ENCODE measurements around the gene KISS1R.

The KISS1R gene

GRCh38 chr19:938233-938923 is 21.2 kb downstream of the KISS1R start:
- H3K4me3 ChIP-seq (ENCODE audit: low read depth, low read length), result no peak overlapping the region
- TF ChIP-seq CTCF (IDR thresholded peaks at IDR 0.05; ENCODE audit: low read depth, low read length), result no peak

- TF ChIP-seq CTCF (IDR thresholded peaks at IDR 0.05; ENCODE audit: low read depth, low read length), result no peak
- no peak overlapping the region for H3K4me3 ChIP-seq (ENCODE audit: low read depth, low read length)
These were observed 22.3 kb downstream of the KISS1R start for GRCh38 chr19:939439-939838.

DNA sequence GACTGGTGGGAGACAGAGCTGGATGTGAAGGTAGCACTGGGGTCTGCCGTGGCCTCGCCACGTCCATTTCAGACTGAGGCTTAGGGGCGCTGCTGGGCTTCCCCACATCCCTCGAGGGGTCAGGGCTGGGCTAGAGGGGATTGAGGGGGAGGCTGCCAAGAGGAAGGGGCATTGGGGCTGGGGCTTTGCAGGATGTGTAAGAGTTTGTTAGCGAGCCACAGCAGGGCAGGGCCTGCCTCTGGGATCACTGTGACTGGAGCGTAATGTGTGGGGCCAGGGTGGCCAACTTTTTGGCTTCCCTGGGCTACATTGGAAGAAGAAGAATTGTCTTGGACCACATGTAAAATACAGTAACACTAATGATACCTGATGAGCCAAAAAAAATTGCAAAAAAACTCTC is 22.8 kb downstream of the KISS1R start:
- H3K4me3 ChIP-seq (ENCODE audit: low read depth, low read length), result no peak overlapping the region; the same call in 1 of the 2 replicates
- TF ChIP-seq CTCF (IDR thresholded peaks at IDR 0.05; ENCODE audit: low read depth, low read length), result no peak

GRCh38 chr19:940591-941291 is 23.6 kb downstream of the KISS1R start:
- H3K4me3 ChIP-seq (ENCODE audit: low read depth, low read length), result peak overlapping the region; percentile 33
- TF ChIP-seq CTCF (IDR thresholded peaks at IDR 0.05; ENCODE audit: low read depth, low read length), result no peak

DNA sequence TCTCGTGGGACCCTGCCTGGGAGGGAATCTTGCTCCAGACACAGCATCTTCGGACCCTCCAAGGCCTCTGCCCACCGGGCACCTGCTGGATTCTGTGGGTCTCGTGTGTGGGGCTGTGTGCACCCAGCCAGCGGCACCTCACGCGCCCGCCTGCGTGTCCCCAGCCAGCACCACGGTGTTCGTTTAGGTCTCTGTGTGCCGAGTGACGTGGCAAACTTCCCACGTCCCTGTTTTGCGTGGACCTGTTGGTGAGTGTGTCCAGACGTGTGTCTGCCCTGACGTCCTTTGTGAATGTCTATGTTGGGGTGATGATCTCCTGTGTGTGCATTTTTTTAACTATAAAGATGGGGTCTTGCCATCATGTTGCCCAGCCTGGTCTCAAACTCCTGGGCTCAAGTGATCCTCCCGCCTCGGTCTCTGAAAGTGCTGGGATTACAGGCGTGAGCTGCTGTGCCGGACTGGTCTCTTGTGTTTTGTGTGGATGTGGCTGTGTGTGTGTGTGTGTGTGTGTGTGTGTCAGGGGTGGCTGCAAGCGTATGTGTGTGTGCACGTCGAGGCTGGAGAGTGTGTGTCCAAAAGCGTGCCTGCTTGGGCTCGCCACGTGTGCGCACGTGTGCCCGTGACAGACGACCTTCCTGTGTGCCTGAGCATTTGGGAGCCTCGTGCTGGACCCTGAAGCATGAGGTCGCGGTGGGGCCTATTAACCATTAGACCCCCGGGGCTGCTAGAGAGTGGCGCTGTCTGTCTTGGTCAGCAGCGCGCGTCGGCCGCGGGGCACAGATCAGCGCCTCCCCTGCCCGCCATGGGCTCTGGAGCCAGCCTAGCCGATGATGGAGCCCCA is 24.4 kb downstream of the KISS1R start:
- TF ChIP-seq CTCF (IDR thresholded peaks at IDR 0.05; ENCODE audit: low read depth, low read length), result no peak
- H3K4me3 ChIP-seq (ENCODE audit: low read depth, low read length), result peak overlapping the region; percentile 33

- no peak for TF ChIP-seq CTCF (IDR thresholded peaks at IDR 0.05; ENCODE audit: low read depth, low read length)
- H3K4me3 ChIP-seq (ENCODE audit: low read depth, low read length), result no peak overlapping the region
These were observed 25.1 kb downstream of the KISS1R start for GRCh38 chr19:942133-942645.
